ENCODE measurements around the gene RCSD1.

Gene RCSD1

DNA sequence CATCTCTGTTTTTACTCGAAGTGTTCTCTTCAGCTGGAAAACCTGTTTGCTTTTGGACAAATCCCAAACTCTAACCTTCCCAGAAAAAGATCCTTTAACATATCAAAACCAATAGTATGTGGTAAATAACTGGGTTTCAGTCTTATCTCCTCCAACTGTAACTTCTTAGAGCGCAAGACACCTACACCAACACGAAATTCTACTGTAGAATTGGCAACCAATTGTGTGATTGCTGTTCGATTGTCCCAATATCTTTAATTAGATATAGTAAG, 85.9 kb downstream of the RCSD1 start:
- TF ChIP-seq, protein P1, sequence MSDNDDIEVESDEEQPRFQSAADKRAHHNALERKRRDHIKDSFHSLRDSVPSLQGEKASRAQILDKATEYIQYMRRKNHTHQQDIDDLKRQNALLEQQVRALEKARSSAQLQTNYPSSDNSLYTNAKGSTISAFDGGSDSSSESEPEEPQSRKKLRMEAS (IDR thresholded peaks at IDR 0.05): no peak
- TF ChIP-seq RAD21 (IDR thresholded peaks at IDR 0.05; ENCODE audit: low read depth) (no peak), YY1 (IDR thresholded peaks at IDR 0.05; ENCODE audit: low read depth) (no peak), CEBPB (IDR thresholded peaks at IDR 0.05) (no peak), TCF12 (IDR thresholded peaks at IDR 0.05; ENCODE audit: low read depth) (no peak), USF1 (IDR thresholded peaks at IDR 0.05) (no peak), TAF1 (IDR thresholded peaks at IDR 0.05; ENCODE audit: low read depth) (no peak), CREB1 (IDR thresholded peaks at IDR 0.05; ENCODE audit: low read depth) (no peak), EGR1 (IDR thresholded peaks at IDR 0.05) (no peak), NFIC (IDR thresholded peaks at IDR 0.05) (no peak), ZBTB7A (IDR thresholded peaks at IDR 0.05; ENCODE audit: low read depth) (no peak), TEAD4 (IDR thresholded peaks at IDR 0.05) (no peak), FOXM1 (IDR thresholded peaks at IDR 0.05; ENCODE audit: borderline replicate concordance, low read depth) (no peak), EP300 (IDR thresholded peaks at IDR 0.05; ENCODE audit: borderline replicate concordance) (no peak)
- TF ChIP-seq, protein P2, sequence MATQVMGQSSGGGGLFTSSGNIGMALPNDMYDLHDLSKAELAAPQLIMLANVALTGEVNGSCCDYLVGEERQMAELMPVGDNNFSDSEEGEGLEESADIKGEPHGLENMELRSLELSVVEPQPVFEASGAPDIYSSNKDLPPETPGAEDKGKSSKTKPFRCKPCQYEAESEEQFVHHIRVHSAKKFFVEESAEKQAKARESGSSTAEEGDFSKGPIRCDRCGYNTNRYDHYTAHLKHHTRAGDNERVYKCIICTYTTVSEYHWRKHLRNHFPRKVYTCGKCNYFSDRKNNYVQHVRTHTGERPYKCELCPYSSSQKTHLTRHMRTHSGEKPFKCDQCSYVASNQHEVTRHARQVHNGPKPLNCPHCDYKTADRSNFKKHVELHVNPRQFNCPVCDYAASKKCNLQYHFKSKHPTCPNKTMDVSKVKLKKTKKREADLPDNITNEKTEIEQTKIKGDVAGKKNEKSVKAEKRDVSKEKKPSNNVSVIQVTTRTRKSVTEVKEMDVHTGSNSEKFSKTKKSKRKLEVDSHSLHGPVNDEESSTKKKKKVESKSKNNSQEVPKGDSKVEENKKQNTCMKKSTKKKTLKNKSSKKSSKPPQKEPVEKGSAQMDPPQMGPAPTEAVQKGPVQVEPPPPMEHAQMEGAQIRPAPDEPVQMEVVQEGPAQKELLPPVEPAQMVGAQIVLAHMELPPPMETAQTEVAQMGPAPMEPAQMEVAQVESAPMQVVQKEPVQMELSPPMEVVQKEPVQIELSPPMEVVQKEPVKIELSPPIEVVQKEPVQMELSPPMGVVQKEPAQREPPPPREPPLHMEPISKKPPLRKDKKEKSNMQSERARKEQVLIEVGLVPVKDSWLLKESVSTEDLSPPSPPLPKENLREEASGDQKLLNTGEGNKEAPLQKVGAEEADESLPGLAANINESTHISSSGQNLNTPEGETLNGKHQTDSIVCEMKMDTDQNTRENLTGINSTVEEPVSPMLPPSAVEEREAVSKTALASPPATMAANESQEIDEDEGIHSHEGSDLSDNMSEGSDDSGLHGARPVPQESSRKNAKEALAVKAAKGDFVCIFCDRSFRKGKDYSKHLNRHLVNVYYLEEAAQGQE (IDR thresholded peaks at IDR 0.05; ENCODE audit: low read depth): no peak

GRCh38 chr1:167717351-167717750, 87.3 kb downstream of the RCSD1 start:
- TF ChIP-seq USF1 (IDR thresholded peaks at IDR 0.05): no peak
- no peak for TF ChIP-seq NFIC (IDR thresholded peaks at IDR 0.05)
- no peak for TF ChIP-seq TEAD4 (IDR thresholded peaks at IDR 0.05)
- TF ChIP-seq CEBPB (IDR thresholded peaks at IDR 0.05): no peak

DNA sequence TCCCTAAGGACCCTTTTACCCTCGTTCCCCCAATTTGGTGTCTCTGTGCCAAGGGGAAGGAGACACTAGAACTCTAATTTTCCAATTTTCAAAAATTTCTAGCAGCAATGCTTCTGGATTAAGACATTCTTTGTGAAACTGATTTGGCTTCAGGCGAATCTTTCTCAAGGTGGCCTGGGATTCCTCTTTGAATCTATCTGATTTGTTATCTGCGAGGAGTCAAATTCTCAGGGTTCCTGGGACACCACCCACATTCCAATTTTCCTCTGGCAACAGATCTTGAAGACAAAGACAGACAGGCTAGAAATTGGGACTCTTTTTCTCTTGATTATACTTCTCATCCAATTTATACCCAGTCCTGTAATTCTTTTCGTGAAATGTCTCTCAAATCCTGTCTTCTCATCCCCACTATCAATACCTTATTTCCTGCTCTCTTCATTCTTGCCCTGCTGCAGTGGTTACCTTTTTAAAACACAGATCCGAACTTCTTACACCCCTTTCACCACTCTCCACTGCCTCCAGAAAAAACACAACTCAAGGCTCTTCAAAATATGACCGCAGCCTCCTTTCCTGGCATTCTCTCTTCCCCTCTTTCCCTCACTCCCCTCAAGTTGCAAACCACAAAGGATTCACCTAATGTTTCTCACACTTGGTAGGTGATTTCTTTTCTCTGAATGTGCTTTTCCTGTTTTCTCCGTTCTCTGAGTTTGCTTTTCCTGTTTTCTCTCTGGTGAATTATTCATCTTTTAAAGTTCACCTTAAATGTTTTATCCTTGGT, 89.1 kb downstream of the RCSD1 start:
- TF ChIP-seq, protein P2 (IDR thresholded peaks at IDR 0.05; ENCODE audit: low read depth): no peak
- TF ChIP-seq EP300 (IDR thresholded peaks at IDR 0.05; ENCODE audit: borderline replicate concordance): no peak
- no peak for TF ChIP-seq TEAD4 (IDR thresholded peaks at IDR 0.05)
- TF ChIP-seq NFIC (IDR thresholded peaks at IDR 0.05): no peak

DNA sequence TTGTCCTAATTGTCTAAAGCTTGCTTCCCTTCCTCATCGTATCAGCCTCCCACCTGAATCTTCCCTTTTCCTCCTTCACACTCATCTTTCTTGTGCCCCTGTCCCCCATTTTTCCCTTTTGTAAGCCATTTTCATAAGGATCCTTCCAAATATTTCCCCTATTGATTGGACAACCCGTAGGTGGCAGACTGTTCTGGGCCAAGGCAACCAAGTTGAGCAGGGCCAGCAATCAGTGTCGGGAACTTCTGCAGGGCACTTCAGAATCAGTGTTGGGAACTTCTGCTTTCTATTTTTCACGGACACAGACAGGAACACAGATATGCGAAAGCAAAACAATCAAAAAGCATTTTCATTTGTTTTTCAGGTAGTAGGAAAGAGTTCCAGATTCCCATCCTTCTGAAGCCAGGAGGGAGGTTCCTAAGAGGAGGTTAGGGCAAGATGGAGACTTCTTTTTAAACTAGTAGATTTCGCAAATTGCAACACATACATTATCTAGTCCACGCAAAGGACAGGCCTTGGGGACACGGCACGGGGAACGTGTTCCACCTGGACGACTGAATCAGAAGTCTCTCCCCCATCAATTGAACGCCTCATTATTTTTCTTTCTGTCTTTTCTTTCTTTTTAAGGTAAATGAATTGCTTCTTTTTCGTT, 91.1 kb downstream of the RCSD1 start:
- TF ChIP-seq EGR1 (IDR thresholded peaks at IDR 0.05): no peak
- no peak for TF ChIP-seq USF1 (IDR thresholded peaks at IDR 0.05)
- no peak for TF ChIP-seq YY1 (IDR thresholded peaks at IDR 0.05; ENCODE audit: low read depth)
- TF ChIP-seq, protein P1 (IDR thresholded peaks at IDR 0.05): no peak
- TF ChIP-seq RAD21 (IDR thresholded peaks at IDR 0.05; ENCODE audit: low read depth): no peak
- peak; percentile 25; the same call in 1 of the 2 replicates for TF ChIP-seq CEBPB (IDR thresholded peaks at IDR 0.05)

DNA sequence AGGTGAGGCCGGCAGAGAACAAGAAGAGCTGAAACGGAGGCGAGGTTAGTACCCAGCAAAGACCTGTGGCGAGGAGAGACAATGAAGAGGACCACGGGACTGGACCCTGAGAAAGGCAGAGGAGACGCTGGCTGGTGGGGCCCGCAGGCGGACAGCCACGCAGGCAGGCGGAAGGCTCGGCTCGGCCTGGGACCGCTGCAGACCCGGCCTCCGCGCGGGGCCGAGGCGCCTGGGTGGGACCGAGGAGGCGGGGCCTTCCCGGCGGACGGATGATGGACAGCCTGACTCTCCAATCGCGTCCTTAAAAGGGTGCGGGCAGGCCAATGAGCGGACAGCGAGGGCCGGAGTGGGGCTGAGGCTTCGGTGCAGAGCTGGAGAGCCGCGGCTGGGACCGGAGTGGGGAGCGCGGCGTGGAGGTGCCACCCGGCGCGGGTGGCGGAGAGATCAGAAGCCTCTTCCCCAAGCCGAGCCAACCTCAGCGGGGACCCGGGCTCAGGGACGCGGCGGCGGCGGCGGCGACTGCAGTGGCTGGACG, 91.7 kb downstream of the RCSD1 start, which contains the start of gene MPZL1:
Gene MPZL1, plus strand, starts transcription at position 366 of the 535 bp plus-strand sequence. CDS start 170 bp downstream, outside the sequence.
- TF ChIP-seq, protein P2 (IDR thresholded peaks at IDR 0.05; ENCODE audit: low read depth): no peak
- TF ChIP-seq TEAD4 (IDR thresholded peaks at IDR 0.05): no peak
- TF ChIP-seq, protein P1 (IDR thresholded peaks at IDR 0.05): 0 out of 2 replicates have a peak, but pooled peaks have one; percentile 27
- no peak for TF ChIP-seq ZBTB7A (IDR thresholded peaks at IDR 0.05; ENCODE audit: low read depth)
- TF ChIP-seq NFIC (IDR thresholded peaks at IDR 0.05): no peak; the same call in 1 of the 2 replicates
- TF ChIP-seq YY1 (IDR thresholded peaks at IDR 0.05; ENCODE audit: low read depth): no peak
- TF ChIP-seq TAF1 (IDR thresholded peaks at IDR 0.05; ENCODE audit: low read depth): peak; percentile 73
